ENCODE results near the gene ARHGEF28.

Gene ARHGEF28

DNA sequence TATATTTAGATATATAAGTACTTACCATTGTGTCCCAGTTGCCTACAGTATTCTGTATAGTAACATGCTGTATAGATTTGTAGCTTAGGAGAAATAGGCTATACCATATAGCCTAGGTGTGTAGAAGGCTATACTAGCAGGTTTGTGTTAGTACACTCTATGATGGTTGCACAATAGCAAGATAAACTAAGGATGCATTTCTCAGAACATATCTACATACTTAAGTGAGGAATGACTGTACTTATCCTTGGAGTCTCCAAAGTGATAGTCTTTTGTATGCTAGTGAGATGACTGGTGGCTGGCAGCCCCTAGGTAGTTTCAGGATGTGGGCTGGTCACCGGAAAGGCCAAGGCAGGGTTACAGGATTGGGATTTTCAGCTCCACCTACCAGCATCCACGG lies 208.7 kb downstream of the ARHGEF28 start:
- TF ChIP-seq SPI1 (IDR thresholded peaks at IDR 0.05; ENCODE audit: borderline replicate concordance, low read depth) (no peak), POLR2AphosphoS5 (IDR thresholded peaks at IDR 0.05; ENCODE audit: low read depth) (no peak), GABPA (IDR thresholded peaks at IDR 0.05; ENCODE audit: low read depth) (no peak)
- TF ChIP-seq, protein P1, sequence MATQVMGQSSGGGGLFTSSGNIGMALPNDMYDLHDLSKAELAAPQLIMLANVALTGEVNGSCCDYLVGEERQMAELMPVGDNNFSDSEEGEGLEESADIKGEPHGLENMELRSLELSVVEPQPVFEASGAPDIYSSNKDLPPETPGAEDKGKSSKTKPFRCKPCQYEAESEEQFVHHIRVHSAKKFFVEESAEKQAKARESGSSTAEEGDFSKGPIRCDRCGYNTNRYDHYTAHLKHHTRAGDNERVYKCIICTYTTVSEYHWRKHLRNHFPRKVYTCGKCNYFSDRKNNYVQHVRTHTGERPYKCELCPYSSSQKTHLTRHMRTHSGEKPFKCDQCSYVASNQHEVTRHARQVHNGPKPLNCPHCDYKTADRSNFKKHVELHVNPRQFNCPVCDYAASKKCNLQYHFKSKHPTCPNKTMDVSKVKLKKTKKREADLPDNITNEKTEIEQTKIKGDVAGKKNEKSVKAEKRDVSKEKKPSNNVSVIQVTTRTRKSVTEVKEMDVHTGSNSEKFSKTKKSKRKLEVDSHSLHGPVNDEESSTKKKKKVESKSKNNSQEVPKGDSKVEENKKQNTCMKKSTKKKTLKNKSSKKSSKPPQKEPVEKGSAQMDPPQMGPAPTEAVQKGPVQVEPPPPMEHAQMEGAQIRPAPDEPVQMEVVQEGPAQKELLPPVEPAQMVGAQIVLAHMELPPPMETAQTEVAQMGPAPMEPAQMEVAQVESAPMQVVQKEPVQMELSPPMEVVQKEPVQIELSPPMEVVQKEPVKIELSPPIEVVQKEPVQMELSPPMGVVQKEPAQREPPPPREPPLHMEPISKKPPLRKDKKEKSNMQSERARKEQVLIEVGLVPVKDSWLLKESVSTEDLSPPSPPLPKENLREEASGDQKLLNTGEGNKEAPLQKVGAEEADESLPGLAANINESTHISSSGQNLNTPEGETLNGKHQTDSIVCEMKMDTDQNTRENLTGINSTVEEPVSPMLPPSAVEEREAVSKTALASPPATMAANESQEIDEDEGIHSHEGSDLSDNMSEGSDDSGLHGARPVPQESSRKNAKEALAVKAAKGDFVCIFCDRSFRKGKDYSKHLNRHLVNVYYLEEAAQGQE (IDR thresholded peaks at IDR 0.05; ENCODE audit: insufficient replicate concordance, low read depth), result no peak
- TF ChIP-seq, protein P2, sequence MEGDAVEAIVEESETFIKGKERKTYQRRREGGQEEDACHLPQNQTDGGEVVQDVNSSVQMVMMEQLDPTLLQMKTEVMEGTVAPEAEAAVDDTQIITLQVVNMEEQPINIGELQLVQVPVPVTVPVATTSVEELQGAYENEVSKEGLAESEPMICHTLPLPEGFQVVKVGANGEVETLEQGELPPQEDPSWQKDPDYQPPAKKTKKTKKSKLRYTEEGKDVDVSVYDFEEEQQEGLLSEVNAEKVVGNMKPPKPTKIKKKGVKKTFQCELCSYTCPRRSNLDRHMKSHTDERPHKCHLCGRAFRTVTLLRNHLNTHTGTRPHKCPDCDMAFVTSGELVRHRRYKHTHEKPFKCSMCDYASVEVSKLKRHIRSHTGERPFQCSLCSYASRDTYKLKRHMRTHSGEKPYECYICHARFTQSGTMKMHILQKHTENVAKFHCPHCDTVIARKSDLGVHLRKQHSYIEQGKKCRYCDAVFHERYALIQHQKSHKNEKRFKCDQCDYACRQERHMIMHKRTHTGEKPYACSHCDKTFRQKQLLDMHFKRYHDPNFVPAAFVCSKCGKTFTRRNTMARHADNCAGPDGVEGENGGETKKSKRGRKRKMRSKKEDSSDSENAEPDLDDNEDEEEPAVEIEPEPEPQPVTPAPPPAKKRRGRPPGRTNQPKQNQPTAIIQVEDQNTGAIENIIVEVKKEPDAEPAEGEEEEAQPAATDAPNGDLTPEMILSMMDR (IDR thresholded peaks at IDR 0.05; ENCODE audit: insufficient read depth, low read length), result no peak
- Histone ChIP-seq H3K4me3 (replicated peaks; ENCODE audit: insufficient read depth, low read length) (no peak overlapping the region), H3K27ac (replicated peaks) (no peak overlapping the region), H3K27me3 (ENCODE audit: insufficient read depth, poor library complexity, severe bottlenecking) (no peaks in the 10 kb centered on the region)
- no peak for DNase-seq (ENCODE audit: low read depth in 1 of 2, low spot score in 1 of 2)

DNA sequence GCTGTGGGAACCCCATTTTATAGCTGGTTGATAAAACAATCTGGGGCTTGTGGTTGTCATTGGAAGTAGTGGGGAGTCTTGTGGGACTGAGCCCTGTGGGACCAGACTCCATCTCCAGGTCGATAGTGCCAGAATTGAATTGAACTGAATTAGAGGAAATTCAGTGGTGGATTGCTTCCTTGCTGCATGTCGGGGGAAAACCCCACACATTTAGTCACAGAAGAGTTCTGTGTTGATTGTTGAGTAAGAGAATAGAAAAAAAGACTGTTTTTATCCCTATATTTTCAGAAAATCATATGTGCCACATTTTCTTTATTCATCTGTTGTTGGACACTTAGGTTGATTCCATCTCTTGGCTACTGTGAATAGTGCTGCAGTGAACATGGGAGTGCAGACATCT lies 209.7 kb downstream of the ARHGEF28 start:
- TF ChIP-seq, protein P2 (IDR thresholded peaks at IDR 0.05; ENCODE audit: insufficient read depth, low read length), result no peak
- TF ChIP-seq GABPA (IDR thresholded peaks at IDR 0.05; ENCODE audit: low read depth) (no peak), SPI1 (IDR thresholded peaks at IDR 0.05; ENCODE audit: borderline replicate concordance, low read depth) (no peak), POLR2AphosphoS5 (IDR thresholded peaks at IDR 0.05; ENCODE audit: low read depth) (no peak)
- TF ChIP-seq, protein P1 (IDR thresholded peaks at IDR 0.05; ENCODE audit: insufficient replicate concordance, low read depth), result no peak
- H3K27ac ChIP-seq (replicated peaks), result no peak overlapping the region
- no peak for DNase-seq (ENCODE audit: low read depth in 1 of 2, low spot score in 1 of 2)
- H3K27me3 ChIP-seq (ENCODE audit: insufficient read depth, poor library complexity, severe bottlenecking), result no peaks in the 10 kb centered on the region
- no peak overlapping the region for H3K4me3 ChIP-seq (replicated peaks; ENCODE audit: insufficient read depth, low read length)

DNA sequence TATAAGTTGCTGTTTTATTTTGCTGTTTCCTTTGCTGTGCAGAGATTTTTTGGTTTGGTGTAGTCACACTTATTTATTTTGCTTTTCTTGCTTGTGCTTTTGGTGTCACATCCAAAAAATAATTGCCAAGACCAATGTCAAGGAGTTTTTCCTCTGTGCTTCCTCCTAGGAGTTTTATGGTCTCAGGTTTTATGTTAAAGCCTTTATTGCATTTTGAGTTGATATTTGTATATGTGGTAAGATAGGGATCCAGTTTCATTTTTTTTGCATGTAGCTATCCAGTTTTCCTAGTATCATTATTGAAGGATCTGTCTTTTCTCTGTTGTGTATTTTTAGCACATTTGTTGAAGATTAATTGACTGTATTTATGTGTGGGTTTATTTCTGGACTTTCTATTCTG lies 210.6 kb downstream of the ARHGEF28 start:
- no peak for DNase-seq (ENCODE audit: low read depth in 1 of 2, low spot score in 1 of 2)
- H3K27me3 ChIP-seq (ENCODE audit: insufficient read depth, poor library complexity, severe bottlenecking), result no peaks in the 10 kb centered on the region
- TF ChIP-seq POLR2AphosphoS5 (IDR thresholded peaks at IDR 0.05; ENCODE audit: low read depth), result no peak
- TF ChIP-seq, protein P1 (IDR thresholded peaks at IDR 0.05; ENCODE audit: insufficient replicate concordance, low read depth), result no peak
- TF ChIP-seq SPI1 (IDR thresholded peaks at IDR 0.05; ENCODE audit: borderline replicate concordance, low read depth), result no peak
- TF ChIP-seq GABPA (IDR thresholded peaks at IDR 0.05; ENCODE audit: low read depth), result no peak
- TF ChIP-seq, protein P2 (IDR thresholded peaks at IDR 0.05; ENCODE audit: insufficient read depth, low read length), result no peak
- no peak overlapping the region for H3K27ac ChIP-seq (replicated peaks)
- no peak overlapping the region for H3K4me3 ChIP-seq (replicated peaks; ENCODE audit: insufficient read depth, low read length)

Data from HL-60 (cell line).